ENCODE results near the gene HAUS8. TPM values are rescaled to one million over a fixed set of nuclear protein-coding genes. Genes with fewer than 3 reads are reported as not detected.

HAUS8 gene
- total and polyA plus RNA-seq, 10 of the 15 experiments (the other 5 are each of a cell fraction or from before 2014, with no cell fraction given), result 22.7 to 43.9 (median 34.4) TPM

DNA sequence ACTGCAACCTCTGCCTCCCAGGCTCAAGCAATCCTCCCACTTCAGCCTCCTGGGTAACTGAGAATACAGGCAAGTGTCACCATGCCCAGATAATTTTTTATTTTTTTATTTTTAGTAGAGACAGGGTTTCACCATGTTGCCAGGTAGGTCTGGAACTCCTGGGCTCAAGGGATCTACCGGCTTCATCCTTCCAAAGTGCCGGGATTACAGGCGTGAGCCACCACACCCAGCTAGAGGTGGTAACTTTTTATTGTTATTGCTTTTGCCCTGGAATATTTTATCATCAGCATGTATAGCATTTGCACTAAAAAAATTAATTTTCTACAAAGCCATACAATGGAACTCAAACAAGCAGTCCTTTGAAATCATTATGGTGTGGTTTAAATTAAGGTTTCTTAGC lies 14.0 kb downstream of the HAUS8 start:
- H3K9ac ChIP-seq (ENCODE audit: control insufficient read depth, insufficient read depth, low read length), result no peak overlapping the region
- H3K27ac ChIP-seq (ENCODE audit: control insufficient read depth, insufficient read depth), result no peak overlapping the region
- WGBS (ENCODE audit: insufficient coverage, insufficient replicate concordance, low lambda C conversion rate, missing lambda C conversion rate), result 89% methylated on average over 3 of the region's 3 CpGs
- TF ChIP-seq SREBF2 (IDR thresholded peaks at IDR 0.05; ENCODE audit: low read length) (no peak), TARDBP (IDR thresholded peaks at IDR 0.05; ENCODE audit: borderline replicate concordance) (no peak), ASH2L (IDR thresholded peaks at IDR 0.05; ENCODE audit: borderline replicate concordance, low read depth) (no peak), ZBED1 (IDR thresholded peaks at IDR 0.05; ENCODE audit: borderline replicate concordance) (no peak), RAD51 (IDR thresholded peaks at IDR 0.05) (no peak), PAX5 (IDR thresholded peaks at IDR 0.05; ENCODE audit: borderline replicate concordance, low read depth, low read length) (no peak), FOXK2 (IDR thresholded peaks at IDR 0.05) (no peak), BHLHE40 (IDR thresholded peaks at IDR 0.05; ENCODE audit: borderline replicate concordance in 1 of 2, low read depth in 2 of 2, low read length in 1 of 2) (no peak), HDAC6 (IDR thresholded peaks at IDR 0.05; ENCODE audit: unreplicated experiment) (no peak), RELA (IDR thresholded peaks at IDR 0.05; ENCODE audit: borderline replicate concordance, partially characterized antibody) (no peak), CEBPB (IDR thresholded peaks at IDR 0.05; ENCODE audit: borderline replicate concordance in 1 of 2, low read depth in 2 of 2, low read length in 2 of 2) (no peak)
- TF ChIP-seq, protein P1, sequence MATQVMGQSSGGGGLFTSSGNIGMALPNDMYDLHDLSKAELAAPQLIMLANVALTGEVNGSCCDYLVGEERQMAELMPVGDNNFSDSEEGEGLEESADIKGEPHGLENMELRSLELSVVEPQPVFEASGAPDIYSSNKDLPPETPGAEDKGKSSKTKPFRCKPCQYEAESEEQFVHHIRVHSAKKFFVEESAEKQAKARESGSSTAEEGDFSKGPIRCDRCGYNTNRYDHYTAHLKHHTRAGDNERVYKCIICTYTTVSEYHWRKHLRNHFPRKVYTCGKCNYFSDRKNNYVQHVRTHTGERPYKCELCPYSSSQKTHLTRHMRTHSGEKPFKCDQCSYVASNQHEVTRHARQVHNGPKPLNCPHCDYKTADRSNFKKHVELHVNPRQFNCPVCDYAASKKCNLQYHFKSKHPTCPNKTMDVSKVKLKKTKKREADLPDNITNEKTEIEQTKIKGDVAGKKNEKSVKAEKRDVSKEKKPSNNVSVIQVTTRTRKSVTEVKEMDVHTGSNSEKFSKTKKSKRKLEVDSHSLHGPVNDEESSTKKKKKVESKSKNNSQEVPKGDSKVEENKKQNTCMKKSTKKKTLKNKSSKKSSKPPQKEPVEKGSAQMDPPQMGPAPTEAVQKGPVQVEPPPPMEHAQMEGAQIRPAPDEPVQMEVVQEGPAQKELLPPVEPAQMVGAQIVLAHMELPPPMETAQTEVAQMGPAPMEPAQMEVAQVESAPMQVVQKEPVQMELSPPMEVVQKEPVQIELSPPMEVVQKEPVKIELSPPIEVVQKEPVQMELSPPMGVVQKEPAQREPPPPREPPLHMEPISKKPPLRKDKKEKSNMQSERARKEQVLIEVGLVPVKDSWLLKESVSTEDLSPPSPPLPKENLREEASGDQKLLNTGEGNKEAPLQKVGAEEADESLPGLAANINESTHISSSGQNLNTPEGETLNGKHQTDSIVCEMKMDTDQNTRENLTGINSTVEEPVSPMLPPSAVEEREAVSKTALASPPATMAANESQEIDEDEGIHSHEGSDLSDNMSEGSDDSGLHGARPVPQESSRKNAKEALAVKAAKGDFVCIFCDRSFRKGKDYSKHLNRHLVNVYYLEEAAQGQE (IDR thresholded peaks at IDR 0.05; ENCODE audit: low read depth, low read length), result no peak
- no TSS peak for BruUV-seq (replicated peaks)
- no peak overlapping the region for H2AFZ ChIP-seq (ENCODE audit: control insufficient read depth, low read depth, low read length)
- ChIA-PET RAD21 (ENCODE audit: unreplicated experiment) (no interaction called here), POLR2A (no interaction called here), SMC1A (ENCODE audit: uncharacterized antibody, unreplicated experiment) (no interaction called here), CTCF (no interaction called here)
- H3K4me1 ChIP-seq (ENCODE audit: control insufficient read depth, insufficient read depth, low read length), result peaks cover 18% of the 10 kb centered on the region
- H3K79me2 ChIP-seq (ENCODE audit: control insufficient read depth, insufficient read depth, low read length), result peaks cover 12% of the 10 kb centered on the region
- in situ Hi-C loops (cut with MboI), result no loop called here
- peaks cover 18% of the 10 kb centered on the region in 2 experiments for H3K36me3 ChIP-seq (ENCODE audit: control insufficient read depth in 2 of 2, insufficient read depth in 2 of 2, low read length in 1 of 2)
- intact Hi-C loops (cut with micrococcal nuclease; ENCODE audit: unreplicated experiment), result loop anchor here (10.0 kb wide), 1 partner anchor 124 kb away; no protein-coding TSS in a partner anchor
- FAIRE-seq, result no peak
- no peak for DNase-seq (ENCODE audit: low read depth, low spot score)
- no peak for ATAC-seq
- H3K9me3 ChIP-seq (replicated peaks; ENCODE audit: control insufficient read depth, insufficient read depth, low read length), result no peaks in the 10 kb centered on the region
- H4K20me1 ChIP-seq (ENCODE audit: control insufficient read depth, insufficient read depth), result peaks cover 2% of the 10 kb centered on the region; the same call in 1 of the 2 replicates
- H3K4me2 ChIP-seq (ENCODE audit: control insufficient read depth, insufficient read depth), result no peak overlapping the region
- H3K27me3 ChIP-seq (replicated peaks in 1 of 2; ENCODE audit: control insufficient read depth in 2 of 2, insufficient read depth in 2 of 2, low read length in 1 of 2), result no peaks in the 10 kb centered on the region
- H3K4me3 ChIP-seq, result no peak overlapping the region
